ENCODE measurements around the gene NACC2.

DNA sequence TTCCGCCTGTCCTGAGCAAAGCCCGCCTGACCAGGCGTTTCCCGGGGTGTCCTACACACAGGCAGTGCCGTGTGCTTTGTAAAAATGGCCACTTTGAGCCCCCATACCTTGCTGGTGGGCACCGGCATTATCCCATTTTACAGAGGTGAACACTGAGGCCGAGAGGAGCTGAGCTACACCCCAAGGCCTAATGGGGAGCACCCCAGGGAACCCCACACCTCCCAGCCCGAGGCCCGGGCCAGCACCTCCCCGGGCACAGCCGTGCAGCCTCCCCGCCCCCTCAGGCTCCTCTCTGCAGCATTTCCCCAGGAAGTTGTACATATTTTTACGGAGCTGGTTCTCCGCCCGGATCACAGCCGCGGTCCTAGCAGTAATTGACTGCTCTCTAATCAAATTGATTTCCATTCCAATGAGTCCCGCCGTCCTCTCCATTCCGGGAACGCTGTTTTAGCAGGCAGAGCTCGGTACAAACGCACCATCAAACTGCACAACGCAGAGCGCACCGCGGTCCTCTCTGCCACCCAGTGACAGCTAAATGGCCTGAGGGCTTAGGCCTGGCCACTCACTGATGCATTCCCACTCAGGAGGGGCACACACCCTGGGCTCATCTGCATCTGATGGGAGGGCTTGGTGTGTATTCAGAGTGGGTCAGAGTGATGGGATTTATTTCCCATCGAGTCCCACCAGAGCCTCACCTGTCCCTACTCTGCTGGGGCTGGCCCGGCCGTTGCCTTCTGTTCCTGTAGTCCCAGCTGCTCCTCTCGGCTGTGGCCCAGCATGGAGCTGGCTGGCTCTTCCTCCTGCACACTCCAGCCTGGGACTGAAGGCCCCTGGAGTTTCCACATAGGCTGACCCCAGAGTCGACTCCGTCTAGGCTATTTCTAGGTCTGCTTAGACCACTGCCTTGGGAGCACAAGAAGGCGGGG is 97.7 kb downstream of the NACC2 start:
- TF ChIP-seq, protein P1, sequence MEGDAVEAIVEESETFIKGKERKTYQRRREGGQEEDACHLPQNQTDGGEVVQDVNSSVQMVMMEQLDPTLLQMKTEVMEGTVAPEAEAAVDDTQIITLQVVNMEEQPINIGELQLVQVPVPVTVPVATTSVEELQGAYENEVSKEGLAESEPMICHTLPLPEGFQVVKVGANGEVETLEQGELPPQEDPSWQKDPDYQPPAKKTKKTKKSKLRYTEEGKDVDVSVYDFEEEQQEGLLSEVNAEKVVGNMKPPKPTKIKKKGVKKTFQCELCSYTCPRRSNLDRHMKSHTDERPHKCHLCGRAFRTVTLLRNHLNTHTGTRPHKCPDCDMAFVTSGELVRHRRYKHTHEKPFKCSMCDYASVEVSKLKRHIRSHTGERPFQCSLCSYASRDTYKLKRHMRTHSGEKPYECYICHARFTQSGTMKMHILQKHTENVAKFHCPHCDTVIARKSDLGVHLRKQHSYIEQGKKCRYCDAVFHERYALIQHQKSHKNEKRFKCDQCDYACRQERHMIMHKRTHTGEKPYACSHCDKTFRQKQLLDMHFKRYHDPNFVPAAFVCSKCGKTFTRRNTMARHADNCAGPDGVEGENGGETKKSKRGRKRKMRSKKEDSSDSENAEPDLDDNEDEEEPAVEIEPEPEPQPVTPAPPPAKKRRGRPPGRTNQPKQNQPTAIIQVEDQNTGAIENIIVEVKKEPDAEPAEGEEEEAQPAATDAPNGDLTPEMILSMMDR (IDR thresholded peaks at IDR 0.05) = no peak
- TF ChIP-seq EZH2 (IDR thresholded peaks at IDR 0.05; ENCODE audit: borderline replicate concordance, insufficient read depth, low read depth, low read length, poor library complexity, severe bottlenecking) = no peak
